T-helper 17 cell (primary cell): ENCODE data around the gene BTBD8. TPM values are rescaled to one million over a fixed set of nuclear protein-coding genes. Genes with fewer than 3 reads are reported as not detected.

Experiments
- ATAC-seq: fragments of 150-1000 bp; cut with Tn5 transposase; 2 replicates; pipeline ENCODE4 v1.10.0; 2021; ENCODE audit warnings: mild to moderate bottlenecking, moderate library complexity
- DNase-seq, 3 donors: peaks; one replicate each; pipeline versions ENCODE4 v3.0.0 to v3.0.0-alpha.2; 2020 to 2021
- H3K9me3 ChIP-seq: one replicate; pipeline ENCODE4 v1.7.0; 2013; ENCODE audit warnings: low read length, mild to moderate bottlenecking; ENCODE audit not compliant: control insufficient read depth, poor library complexity, severe bottlenecking
- H3K27ac Mint-ChIP-seq: one replicate; pipeline ENCODE4 v1.8.0; 2022; ENCODE audit warnings: mild to moderate bottlenecking, moderate library complexity, mixed read lengths
- H3K27me3 Mint-ChIP-seq: one replicate; pipeline ENCODE4 v1.8.0; 2022; ENCODE audit warnings: mixed read lengths
- H3K36me3 Mint-ChIP-seq: one replicate; pipeline ENCODE4 v1.8.0; 2022; ENCODE audit warnings: low read depth, mixed read lengths
- H3K4me1 Mint-ChIP-seq: one replicate; pipeline ENCODE4 v1.8.0; 2022; ENCODE audit warnings: mild to moderate bottlenecking, mixed read lengths
- H3K4me3 Mint-ChIP-seq: one replicate; pipeline ENCODE4 v1.8.0; 2022; ENCODE audit warnings: mild to moderate bottlenecking, moderate library complexity, mixed read lengths
- total RNA-seq, 4 donors: library from RNA in 2 of 4; stranded (reverse) in 2 of 4; gene quantifications; one replicate each; pipeline ENCODE4 v1.2.3 and lab custom pipeline; 2022 to 2026

The BTBD8 gene
- total RNA-seq, 2 donors from 2014 or later, result 1.8 to 3.7 TPM

DNA sequence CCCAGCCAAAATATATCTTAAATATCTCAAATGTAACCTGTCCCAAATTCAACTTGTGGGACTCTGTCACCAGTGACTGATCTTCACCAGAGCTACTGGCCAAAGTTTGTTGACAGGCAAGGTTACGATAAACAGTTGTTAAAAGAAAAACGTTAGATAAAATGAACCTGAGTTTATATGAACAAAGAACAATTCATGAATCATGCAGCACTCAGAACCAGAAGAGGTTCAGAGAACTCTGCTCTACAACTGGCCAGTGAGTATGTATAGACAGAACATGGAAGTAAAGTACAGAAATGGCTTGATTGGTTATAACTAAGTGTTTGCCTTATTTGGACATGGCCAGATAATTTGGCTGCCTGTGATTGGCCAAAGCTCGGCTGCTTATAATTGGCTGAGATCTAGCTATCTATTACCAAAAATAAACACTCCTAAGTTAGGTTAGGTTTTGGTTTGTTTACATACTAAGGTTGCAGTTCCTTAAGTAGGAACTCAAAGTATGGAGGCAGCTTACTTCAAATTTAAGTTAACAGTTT is 25.5 kb downstream of the BTBD8 start:
- ATAC-seq (no peak), DNase-seq (no peak)
- Mint-ChIP-seq H3K27ac (no peak overlapping the region), H3K27me3 (no peaks in the 10 kb centered on the region), H3K36me3 (peaks cover 3% of the 10 kb centered on the region), H3K4me1 (peaks cover 2% of the 10 kb centered on the region), H3K4me3 (no peak overlapping the region)
- no peaks in the 10 kb centered on the region for H3K9me3 ChIP-seq

DNA sequence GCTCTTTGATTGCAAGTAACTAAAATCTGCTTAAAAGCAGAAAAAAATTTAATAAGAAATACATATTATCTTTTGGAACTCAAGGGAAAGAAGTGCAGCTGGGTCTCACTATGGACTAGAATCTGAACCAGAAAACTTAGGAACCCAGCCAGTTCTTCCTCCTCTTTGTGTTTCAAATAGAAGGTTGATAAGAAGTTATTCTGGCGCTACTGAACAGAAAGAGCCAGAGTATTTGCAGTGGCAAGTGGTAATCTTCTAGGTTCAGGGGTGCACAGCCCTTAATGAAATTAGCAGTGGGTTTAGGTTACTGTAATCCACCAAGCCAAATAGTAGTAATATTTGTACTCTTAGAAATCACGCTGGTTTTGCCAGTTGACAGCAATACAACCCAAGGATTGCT is 28.5 kb downstream of the BTBD8 start:
- Mint-ChIP-seq H3K27ac (no peak overlapping the region), H3K4me3 (no peak overlapping the region)
- DNase-seq, result no peak

DNA sequence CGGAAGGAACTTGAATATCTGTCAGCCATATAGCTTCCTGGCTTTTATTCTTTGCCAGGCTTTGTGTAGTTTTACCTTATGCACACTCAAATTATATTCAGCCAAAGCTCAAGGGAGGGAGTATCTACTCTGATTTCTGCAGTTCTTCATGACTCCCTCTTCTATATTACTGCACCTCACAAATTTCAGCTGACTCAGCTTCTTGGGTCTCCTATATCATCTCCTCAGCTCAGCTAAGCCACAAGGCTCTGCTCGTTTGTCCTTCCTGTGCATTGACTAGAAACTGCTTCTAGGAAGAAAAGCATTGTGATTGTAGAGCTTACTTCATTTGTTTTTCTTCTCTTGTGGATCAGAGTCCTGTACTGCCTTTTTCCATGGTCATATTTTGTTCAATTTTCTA is 37.4 kb downstream of the BTBD8 start:
- ATAC-seq, result no peak

More for the DNA sequence above, 28.5 kb downstream of the BTBD8 start:
- no peak for ATAC-seq
- Mint-ChIP-seq H3K36me3 (peaks cover 3% of the 10 kb centered on the region), H3K4me1 (no peaks in the 10 kb centered on the region), H3K27me3 (no peaks in the 10 kb centered on the region)
- H3K9me3 ChIP-seq, result no peaks in the 10 kb centered on the region

DNA sequence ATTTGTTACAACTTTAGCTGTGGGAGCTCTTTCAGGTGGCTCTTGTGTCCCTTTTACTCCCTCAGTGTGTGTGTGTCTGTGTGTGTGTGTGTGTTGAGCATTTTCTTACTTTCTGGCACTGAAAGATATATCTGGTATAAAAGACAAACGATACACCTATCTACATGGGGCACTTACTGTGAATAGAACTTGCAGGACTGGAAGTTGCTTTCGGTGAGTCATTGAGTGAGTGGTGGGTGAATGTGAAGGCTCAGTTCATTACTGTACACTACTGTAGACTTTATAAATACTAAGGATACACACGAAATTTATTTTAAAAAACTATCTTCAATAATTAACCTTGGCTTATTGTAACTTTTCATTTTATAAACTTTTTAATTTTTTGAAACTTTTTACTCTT is 38.7 kb downstream of the BTBD8 start:
- Mint-ChIP-seq H3K27ac (no peak overlapping the region), H3K36me3 (peaks cover 2% of the 10 kb centered on the region), H3K4me3 (no peak overlapping the region), H3K27me3 (no peaks in the 10 kb centered on the region), H3K4me1 (peaks cover 3% of the 10 kb centered on the region)
- ATAC-seq (no peak), DNase-seq (no peak)
- H3K9me3 ChIP-seq, result no peaks in the 10 kb centered on the region

More for the DNA sequence above, 37.4 kb downstream of the BTBD8 start:
- no peaks in the 10 kb centered on the region for H3K9me3 ChIP-seq
- peaks cover 2% of the 10 kb centered on the region for H3K36me3 Mint-ChIP-seq
- H3K27me3 Mint-ChIP-seq, result no peaks in the 10 kb centered on the region
- H3K27ac Mint-ChIP-seq, result no peak overlapping the region
- H3K4me1 Mint-ChIP-seq, result peaks cover 3% of the 10 kb centered on the region
- no peak overlapping the region for H3K4me3 Mint-ChIP-seq
- no peak for DNase-seq

DNA sequence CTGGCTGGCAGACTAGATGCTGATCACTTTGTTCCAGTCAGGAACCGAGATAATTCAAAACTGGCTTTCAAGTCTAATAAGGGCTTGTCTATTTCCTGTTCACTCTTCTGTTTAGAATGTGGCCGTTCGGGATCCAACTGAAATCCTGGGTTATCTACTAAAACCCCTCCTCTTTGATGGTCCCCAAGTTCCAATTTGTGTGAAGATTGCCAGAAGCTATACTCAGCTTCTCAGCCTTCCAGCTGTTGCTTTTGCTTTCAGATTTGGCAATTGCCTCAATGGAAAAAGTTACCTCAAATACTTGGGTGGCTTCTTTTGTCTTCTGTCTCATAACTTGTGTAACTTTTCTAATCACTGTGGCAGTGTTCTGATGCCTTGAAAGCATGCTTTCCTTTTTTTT is 43.7 kb downstream of the BTBD8 start:
- no peak for ATAC-seq
- Mint-ChIP-seq H3K36me3 (peaks cover 7% of the 10 kb centered on the region), H3K27ac (no peak overlapping the region), H3K4me3 (peak overlapping the region; percentile 13), H3K4me1 (peaks cover 7% of the 10 kb centered on the region), H3K27me3 (no peaks in the 10 kb centered on the region)
- H3K9me3 ChIP-seq, result no peaks in the 10 kb centered on the region
- no peak for DNase-seq

DNA sequence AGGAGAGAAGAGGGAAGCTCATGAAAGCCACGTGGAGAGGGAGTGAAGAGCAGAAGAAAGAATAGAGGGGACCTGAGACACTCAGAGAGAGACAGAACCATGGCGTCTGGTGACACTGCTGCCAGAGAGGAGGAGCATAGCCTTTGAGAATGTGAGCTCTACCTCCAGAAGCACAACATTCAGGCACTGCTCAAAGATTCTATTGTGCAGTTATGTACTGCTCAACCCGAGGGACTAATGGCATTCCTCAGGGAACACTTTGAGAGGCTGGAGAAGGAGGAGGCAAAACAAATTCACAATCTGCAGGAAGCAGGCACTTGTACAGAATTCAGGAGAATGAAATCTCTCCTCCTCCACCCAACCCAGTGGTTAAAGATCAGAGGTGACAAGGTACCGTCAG is 45.1 kb downstream of the BTBD8 start:
- no peaks in the 10 kb centered on the region for H3K9me3 ChIP-seq
- Mint-ChIP-seq H3K36me3 (peaks cover 9% of the 10 kb centered on the region), H3K27ac (no peak overlapping the region), H3K4me3 (no peak overlapping the region), H3K4me1 (peaks cover 7% of the 10 kb centered on the region), H3K27me3 (no peaks in the 10 kb centered on the region)
- ATAC-seq (no peak), DNase-seq (no peak)

DNA sequence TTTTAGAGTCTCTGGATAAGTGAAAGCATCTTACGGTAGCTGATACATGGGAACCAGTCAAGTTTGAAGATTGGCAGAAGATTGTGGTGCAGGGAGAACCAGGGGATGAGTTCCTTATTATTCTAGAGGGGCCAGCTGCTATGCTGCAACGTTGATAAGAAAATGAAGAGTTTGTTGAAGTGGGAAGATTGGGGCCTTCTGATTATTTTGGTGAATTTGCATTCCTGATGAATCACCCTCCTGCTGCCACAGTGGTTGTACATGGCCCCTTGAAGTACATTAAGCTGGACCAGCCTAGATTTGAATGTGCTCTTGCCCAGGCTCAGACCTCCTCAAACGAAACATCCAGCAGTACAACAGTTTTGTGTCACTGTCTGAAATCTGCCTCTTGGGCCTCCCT is 45.9 kb downstream of the BTBD8 start:
- ATAC-seq (no peak), DNase-seq (no peak)
- H3K4me3 Mint-ChIP-seq, result no peak overlapping the region
- H3K27me3 Mint-ChIP-seq, result no peaks in the 10 kb centered on the region
- H3K36me3 Mint-ChIP-seq, result peaks cover 9% of the 10 kb centered on the region
- peaks cover 7% of the 10 kb centered on the region for H3K4me1 Mint-ChIP-seq
- H3K27ac Mint-ChIP-seq, result no peak overlapping the region
- no peaks in the 10 kb centered on the region for H3K9me3 ChIP-seq

DNA sequence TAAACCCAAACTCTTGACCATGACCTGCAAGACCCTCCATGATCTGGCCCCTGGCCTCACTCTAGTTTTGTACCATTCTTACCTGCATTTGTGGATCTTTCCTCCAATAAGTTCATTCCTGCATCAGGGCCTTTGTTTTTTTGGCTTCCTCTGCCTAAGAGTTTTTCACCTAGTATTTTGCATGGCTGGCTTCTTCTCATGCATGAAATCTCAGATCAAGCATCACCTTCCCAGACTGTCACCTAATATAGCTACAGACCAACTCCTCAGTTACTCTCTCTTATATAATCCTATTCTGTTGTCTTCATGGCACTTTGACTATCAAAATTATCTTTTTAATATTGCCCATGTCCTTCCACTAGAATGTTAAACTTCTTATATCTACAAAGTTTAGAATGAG is 54.2 kb downstream of the BTBD8 start:
- Mint-ChIP-seq H3K4me1 (peaks cover 3% of the 10 kb centered on the region), H3K27me3 (no peaks in the 10 kb centered on the region), H3K36me3 (peaks cover 11% of the 10 kb centered on the region), H3K27ac (no peak overlapping the region), H3K4me3 (no peak overlapping the region)
- ATAC-seq (no peak), DNase-seq (no peak)
- H3K9me3 ChIP-seq, result no peaks in the 10 kb centered on the region

DNA sequence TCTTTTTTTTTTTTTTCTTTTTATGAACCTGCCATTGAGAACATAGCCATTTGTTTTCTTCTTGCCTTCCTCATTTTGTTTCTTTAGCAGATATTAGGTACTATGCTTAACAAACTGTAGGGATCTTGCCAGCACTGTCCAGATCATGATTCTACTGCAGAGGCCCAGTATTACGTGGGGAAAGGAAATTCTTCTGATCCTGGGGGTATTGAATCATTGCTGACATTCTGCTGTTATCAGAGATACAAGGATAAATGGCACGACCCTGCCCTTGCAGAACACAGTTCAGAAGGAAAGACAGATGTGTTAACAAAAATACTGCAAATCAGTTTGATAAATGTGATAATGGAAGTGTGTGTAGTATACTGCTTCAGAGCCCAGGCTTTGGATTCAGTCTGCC is 56.2 kb downstream of the BTBD8 start:
- no peak for ATAC-seq
- DNase-seq, result no peak
- Mint-ChIP-seq H3K4me1 (peaks cover 3% of the 10 kb centered on the region), H3K27me3 (no peaks in the 10 kb centered on the region), H3K36me3 (peaks cover 9% of the 10 kb centered on the region), H3K27ac (no peak overlapping the region), H3K4me3 (no peak overlapping the region)
- H3K9me3 ChIP-seq, result no peaks in the 10 kb centered on the region

DNA sequence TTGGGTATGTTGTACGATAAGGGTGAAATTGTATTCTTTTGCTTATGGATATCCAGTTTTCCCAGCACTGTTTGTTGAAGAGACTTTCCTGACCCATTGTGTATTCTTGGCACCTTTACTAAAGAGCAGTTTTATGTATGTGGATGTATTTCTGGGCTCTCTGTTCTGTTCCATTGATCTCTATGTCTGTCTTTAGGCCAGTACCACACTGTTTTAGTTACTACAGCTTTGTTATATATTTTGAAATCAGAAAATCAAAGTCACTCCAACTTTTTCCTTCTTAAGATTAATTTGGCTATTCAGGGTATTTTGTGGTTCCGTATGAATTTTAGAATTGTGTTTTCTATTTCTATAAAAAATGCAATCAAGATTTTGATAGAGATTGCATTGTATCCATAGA is 74.8 kb downstream of the BTBD8 start:
- Mint-ChIP-seq H3K27ac (no peak overlapping the region), H3K4me3 (no peak overlapping the region), H3K36me3 (peaks cover 2% of the 10 kb centered on the region), H3K4me1 (no peaks in the 10 kb centered on the region), H3K27me3 (no peaks in the 10 kb centered on the region)
- ATAC-seq (no peak), DNase-seq (no peak)
- peaks cover 8% of the 10 kb centered on the region for H3K9me3 ChIP-seq

DNA sequence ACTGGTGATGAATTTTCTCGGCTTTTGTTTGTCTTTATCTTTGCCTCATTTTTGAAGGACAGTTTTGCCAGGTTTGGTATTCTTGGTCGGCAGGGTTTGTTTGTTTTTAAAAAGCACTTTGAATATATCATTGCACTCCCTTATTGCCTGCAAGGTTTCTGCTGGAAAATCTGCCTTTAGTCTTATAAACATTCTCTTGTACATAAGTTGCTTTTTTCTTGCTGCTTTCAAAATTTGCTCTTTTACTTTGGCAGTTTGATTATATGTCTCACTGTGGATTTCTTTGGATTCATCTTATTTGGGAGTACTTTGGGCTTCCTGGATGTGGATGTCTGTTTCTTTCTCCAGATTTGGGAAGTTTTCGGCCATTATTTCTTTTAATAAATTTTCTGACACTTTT is 79.4 kb downstream of the BTBD8 start:
- no peak for ATAC-seq
- DNase-seq, result no peak
- peaks cover 8% of the 10 kb centered on the region for H3K9me3 ChIP-seq
- peaks cover 9% of the 10 kb centered on the region for H3K36me3 Mint-ChIP-seq
- H3K4me1 Mint-ChIP-seq, result no peaks in the 10 kb centered on the region
- no peaks in the 10 kb centered on the region for H3K27me3 Mint-ChIP-seq
- no peak overlapping the region for H3K27ac Mint-ChIP-seq
- no peak overlapping the region for H3K4me3 Mint-ChIP-seq

DNA sequence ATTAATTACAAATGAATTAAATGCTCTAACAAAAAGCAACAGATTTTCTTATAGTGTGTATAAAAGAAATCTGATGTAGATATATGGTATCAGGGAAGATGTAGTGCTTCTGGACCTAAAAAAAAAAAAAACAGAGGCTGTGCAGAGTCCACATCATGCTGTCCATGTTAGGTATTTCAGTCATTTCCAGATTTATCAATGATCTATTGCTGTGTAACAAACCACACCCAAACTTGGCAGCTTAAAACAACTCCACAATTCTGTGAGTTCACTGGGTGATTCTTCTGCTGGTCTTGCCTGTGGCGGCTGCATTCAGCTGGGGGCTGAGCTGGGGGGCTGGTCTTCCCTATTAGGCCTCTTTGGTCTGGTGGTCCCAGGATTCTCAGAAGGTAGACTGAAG is 85.2 kb downstream of the BTBD8 start:
- ATAC-seq (no peak), DNase-seq (no peak)
- Mint-ChIP-seq H3K27ac (no peak overlapping the region), H3K4me1 (no peaks in the 10 kb centered on the region), H3K4me3 (no peak overlapping the region), H3K27me3 (no peaks in the 10 kb centered on the region), H3K36me3 (peaks cover 4% of the 10 kb centered on the region)
- H3K9me3 ChIP-seq, result no peaks in the 10 kb centered on the region

DNA sequence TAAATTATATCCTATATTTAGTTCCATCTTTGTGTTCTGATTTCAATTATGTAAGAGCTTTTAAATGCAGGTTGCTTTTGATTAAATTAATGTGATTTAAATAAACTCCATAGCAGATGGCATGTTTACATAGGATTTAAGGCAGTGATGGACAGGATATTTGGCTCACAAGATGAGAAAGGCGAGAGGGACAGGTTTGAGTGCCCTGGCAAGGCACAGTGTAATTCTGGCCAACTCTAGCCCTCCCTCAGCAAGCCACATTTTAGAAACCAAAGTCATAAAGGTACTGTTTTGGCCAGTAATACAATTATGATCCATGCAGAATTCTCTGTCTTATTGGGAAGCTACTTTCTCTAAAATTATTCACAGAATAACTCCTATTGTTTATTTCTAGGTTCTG is 87.0 kb downstream of the BTBD8 start:
- ATAC-seq, result no peak
- no peak for DNase-seq
- H3K36me3 Mint-ChIP-seq, result peaks cover 1% of the 10 kb centered on the region
- H3K27ac Mint-ChIP-seq, result no peak overlapping the region
- no peak overlapping the region for H3K4me3 Mint-ChIP-seq
- no peaks in the 10 kb centered on the region for H3K4me1 Mint-ChIP-seq
- no peaks in the 10 kb centered on the region for H3K27me3 Mint-ChIP-seq
- no peaks in the 10 kb centered on the region for H3K9me3 ChIP-seq

DNA sequence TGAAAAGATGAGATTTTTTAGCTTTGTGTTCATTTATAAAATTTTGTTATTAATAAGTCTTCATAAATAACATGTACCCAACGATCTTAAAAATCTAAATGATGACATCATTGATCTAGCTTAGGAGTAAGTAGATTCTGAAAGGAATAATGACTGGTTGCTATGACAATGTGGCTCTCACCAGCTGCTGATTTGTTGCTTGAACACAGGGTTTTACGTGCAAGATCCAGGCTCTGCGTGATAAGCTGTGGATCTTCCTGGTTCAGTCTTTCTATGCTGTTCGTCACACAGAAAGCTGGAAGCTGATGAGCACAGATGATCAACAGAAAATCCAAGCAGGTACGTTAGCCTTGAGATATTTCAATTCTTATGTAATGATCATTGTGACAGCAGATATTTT is 88.5 kb downstream of the BTBD8 start:
- ATAC-seq (no peak), DNase-seq (no peak)
- no peaks in the 10 kb centered on the region for H3K4me1 Mint-ChIP-seq
- H3K27ac Mint-ChIP-seq, result no peak overlapping the region
- no peaks in the 10 kb centered on the region for H3K27me3 Mint-ChIP-seq
- no peaks in the 10 kb centered on the region for H3K9me3 ChIP-seq
- H3K36me3 Mint-ChIP-seq, result no peaks in the 10 kb centered on the region
- H3K4me3 Mint-ChIP-seq, result no peak overlapping the region
